ENCODE data around the gene CDK14.

Gene CDK14

GRCh38 chr7:91142743-91143142 is 546.6 kb downstream of the CDK14 start:
- H4K12ac ChIP-seq (ENCODE audit: low read depth, low read length) = no peak overlapping the region
- H3K14ac ChIP-seq (ENCODE audit: low read length) = no peak overlapping the region
- H2BK120ac ChIP-seq (ENCODE audit: insufficient read depth, low read length, poor library complexity) = no peak overlapping the region
- H3K27me3 ChIP-seq (ENCODE audit: insufficient read depth, low read length) = no peaks in the 10 kb centered on the region
- H3K18ac ChIP-seq (ENCODE audit: low read length) = no peak overlapping the region
- H3K4me2 ChIP-seq (ENCODE audit: low read length) = no peak overlapping the region
- no peaks in the 10 kb centered on the region for H3K9me3 ChIP-seq (ENCODE audit: insufficient read depth, low read depth, low read length)
- no peak overlapping the region for H2AFZ ChIP-seq (ENCODE audit: insufficient read depth, low read length, poor library complexity)
- no peak overlapping the region for H3K4ac ChIP-seq (ENCODE audit: low read depth, low read length)
- DNase-seq = no peak
- H3K9ac ChIP-seq (ENCODE audit: low read length) = no peak overlapping the region
- H3K79me1 ChIP-seq (ENCODE audit: low read length) = no peaks in the 10 kb centered on the region
- no peak overlapping the region for H2BK5ac ChIP-seq (ENCODE audit: low read depth, low read length, poor library complexity)
- H3K4me1 ChIP-seq (ENCODE audit: control insufficient read depth in 1 of 2, insufficient read depth in 2 of 2, low read length in 2 of 2) = no peaks in the 10 kb centered on the region
- H3K79me2 ChIP-seq (ENCODE audit: control insufficient read depth, insufficient read depth, low read length, poor library complexity) = no peaks in the 10 kb centered on the region
- WGBS (ENCODE audit: extremely low coverage, insufficient coverage, insufficient read length) = no CpG with 5 or more reads among the region's 1 CpG
- H2BK12ac ChIP-seq (ENCODE audit: low read length) = no peak overlapping the region
- no peak overlapping the region for H3K23ac ChIP-seq (ENCODE audit: low read length)
- no peak overlapping the region for H3K4me3 ChIP-seq (ENCODE audit: low read depth, low read length)
- H3K36me3 ChIP-seq (ENCODE audit: control insufficient read depth in 1 of 2, insufficient read depth in 2 of 2, low read length in 2 of 2) = no peaks in the 10 kb centered on the region
- no peak overlapping the region for H2AK5ac ChIP-seq (ENCODE audit: low read length)
- no peak overlapping the region for H4K91ac ChIP-seq (ENCODE audit: low read depth, low read length)
- no peak overlapping the region for H3K27ac ChIP-seq (ENCODE audit: low read depth, low read length)
- no peak overlapping the region for H4K8ac ChIP-seq (ENCODE audit: low read depth, low read length)

- Histone ChIP-seq H3K4me1 (ENCODE audit: control insufficient read depth in 1 of 2, insufficient read depth in 2 of 2, low read length in 2 of 2) (no peaks in the 10 kb centered on the region), H3K4ac (ENCODE audit: low read depth, low read length) (no peak overlapping the region), H2BK5ac (ENCODE audit: low read depth, low read length, poor library complexity) (no peak overlapping the region), H2AFZ (ENCODE audit: insufficient read depth, low read length, poor library complexity) (no peak overlapping the region), H2BK120ac (ENCODE audit: insufficient read depth, low read length, poor library complexity) (no peak overlapping the region), H3K9me3 (ENCODE audit: insufficient read depth, low read depth, low read length) (no peaks in the 10 kb centered on the region), H3K36me3 (ENCODE audit: control insufficient read depth in 1 of 2, insufficient read depth in 2 of 2, low read length in 2 of 2) (no peaks in the 10 kb centered on the region), H3K9ac (ENCODE audit: low read length) (no peak overlapping the region), H3K27ac (ENCODE audit: low read depth, low read length) (no peak overlapping the region), H3K23ac (ENCODE audit: low read length) (no peak overlapping the region), H3K79me1 (ENCODE audit: low read length) (no peaks in the 10 kb centered on the region), H3K18ac (ENCODE audit: low read length) (no peak overlapping the region), H3K27me3 (ENCODE audit: insufficient read depth, low read length) (no peaks in the 10 kb centered on the region), H2AK5ac (ENCODE audit: low read length) (no peak overlapping the region), H3K79me2 (ENCODE audit: control insufficient read depth, insufficient read depth, low read length, poor library complexity) (no peaks in the 10 kb centered on the region), H4K91ac (ENCODE audit: low read depth, low read length) (no peak overlapping the region), H2BK12ac (ENCODE audit: low read length) (no peak overlapping the region), H4K12ac (ENCODE audit: low read depth, low read length) (no peak overlapping the region), H4K8ac (ENCODE audit: low read depth, low read length) (no peak overlapping the region), H3K4me2 (ENCODE audit: low read length) (no peak overlapping the region), H3K14ac (ENCODE audit: low read length) (no peak overlapping the region), H3K4me3 (ENCODE audit: low read depth, low read length) (no peak overlapping the region)
- WGBS (ENCODE audit: extremely low coverage, insufficient coverage, insufficient read length) = no CpG with 5 or more reads among the region's 3 CpGs
- DNase-seq = no peak
These were observed 553.5 kb downstream of the CDK14 start for GRCh38 chr7:91149341-91150246.

GRCh38 chr7:91151916-91152315 is 555.8 kb downstream of the CDK14 start:
- Histone ChIP-seq H3K18ac (ENCODE audit: low read length) (no peak overlapping the region), H2BK12ac (ENCODE audit: low read length) (no peak overlapping the region), H3K4ac (ENCODE audit: low read depth, low read length) (no peak overlapping the region), H3K14ac (ENCODE audit: low read length) (no peak overlapping the region), H3K4me3 (ENCODE audit: low read depth, low read length) (no peak overlapping the region), H2BK5ac (ENCODE audit: low read depth, low read length, poor library complexity) (no peak overlapping the region), H3K36me3 (ENCODE audit: control insufficient read depth in 1 of 2, insufficient read depth in 2 of 2, low read length in 2 of 2) (no peaks in the 10 kb centered on the region), H3K4me2 (ENCODE audit: low read length) (no peak overlapping the region), H3K79me2 (ENCODE audit: control insufficient read depth, insufficient read depth, low read length, poor library complexity) (no peaks in the 10 kb centered on the region), H3K9me3 (ENCODE audit: insufficient read depth, low read depth, low read length) (no peaks in the 10 kb centered on the region), H2AK5ac (ENCODE audit: low read length) (no peak overlapping the region), H2BK120ac (ENCODE audit: insufficient read depth, low read length, poor library complexity) (no peak overlapping the region), H4K8ac (ENCODE audit: low read depth, low read length) (no peak overlapping the region), H4K12ac (ENCODE audit: low read depth, low read length) (no peak overlapping the region), H4K91ac (ENCODE audit: low read depth, low read length) (no peak overlapping the region), H3K4me1 (ENCODE audit: control insufficient read depth in 1 of 2, insufficient read depth in 2 of 2, low read length in 2 of 2) (no peaks in the 10 kb centered on the region), H3K9ac (ENCODE audit: low read length) (no peak overlapping the region), H2AFZ (ENCODE audit: insufficient read depth, low read length, poor library complexity) (no peak overlapping the region), H3K27me3 (ENCODE audit: insufficient read depth, low read length) (no peaks in the 10 kb centered on the region), H3K79me1 (ENCODE audit: low read length) (no peaks in the 10 kb centered on the region), H3K23ac (ENCODE audit: low read length) (no peak overlapping the region), H3K27ac (ENCODE audit: low read depth, low read length) (no peak overlapping the region)
- DNase-seq = no peak
- no CpG with 5 or more reads among the region's 4 CpGs for WGBS (ENCODE audit: extremely low coverage, insufficient coverage, insufficient read length)

GRCh38 chr7:91156316-91157185 is 560.4 kb downstream of the CDK14 start:
- Histone ChIP-seq H3K14ac (ENCODE audit: low read length) (no peak overlapping the region), H3K79me2 (ENCODE audit: control insufficient read depth, insufficient read depth, low read length, poor library complexity) (no peaks in the 10 kb centered on the region), H2BK120ac (ENCODE audit: insufficient read depth, low read length, poor library complexity) (no peak overlapping the region), H3K36me3 (ENCODE audit: control insufficient read depth in 1 of 2, insufficient read depth in 2 of 2, low read length in 2 of 2) (no peaks in the 10 kb centered on the region), H2AK5ac (ENCODE audit: low read length) (no peak overlapping the region), H3K4me3 (ENCODE audit: low read depth, low read length) (no peak overlapping the region), H4K91ac (ENCODE audit: low read depth, low read length) (no peak overlapping the region), H3K27me3 (ENCODE audit: insufficient read depth, low read length) (no peaks in the 10 kb centered on the region), H3K79me1 (ENCODE audit: low read length) (no peaks in the 10 kb centered on the region), H2AFZ (ENCODE audit: insufficient read depth, low read length, poor library complexity) (no peak overlapping the region), H3K4me1 (ENCODE audit: control insufficient read depth in 1 of 2, insufficient read depth in 2 of 2, low read length in 2 of 2) (no peaks in the 10 kb centered on the region), H2BK5ac (ENCODE audit: low read depth, low read length, poor library complexity) (no peak overlapping the region), H3K9ac (ENCODE audit: low read length) (no peak overlapping the region), H4K12ac (ENCODE audit: low read depth, low read length) (no peak overlapping the region), H3K18ac (ENCODE audit: low read length) (no peak overlapping the region), H3K4ac (ENCODE audit: low read depth, low read length) (no peak overlapping the region), H4K8ac (ENCODE audit: low read depth, low read length) (no peak overlapping the region), H3K9me3 (ENCODE audit: insufficient read depth, low read depth, low read length) (no peaks in the 10 kb centered on the region), H3K23ac (ENCODE audit: low read length) (no peak overlapping the region), H2BK12ac (ENCODE audit: low read length) (no peak overlapping the region), H3K4me2 (ENCODE audit: low read length) (no peak overlapping the region), H3K27ac (ENCODE audit: low read depth, low read length) (no peak overlapping the region)
- WGBS (ENCODE audit: extremely low coverage, insufficient coverage, insufficient read length) = no CpG with 5 or more reads among the region's 10 CpGs
- no peak for DNase-seq
